ENCODE results near the gene IRAK1. TPM values are rescaled to one million over a fixed set of nuclear protein-coding genes. Genes with fewer than 3 reads are reported as not detected.

Gene IRAK1
- 187 to 237 TPM (median 225 TPM) in 5 replicates for total RNA-seq (2022; extraction: Qiagen RNA extraction; ENCODE audit: low read depth)

DNA sequence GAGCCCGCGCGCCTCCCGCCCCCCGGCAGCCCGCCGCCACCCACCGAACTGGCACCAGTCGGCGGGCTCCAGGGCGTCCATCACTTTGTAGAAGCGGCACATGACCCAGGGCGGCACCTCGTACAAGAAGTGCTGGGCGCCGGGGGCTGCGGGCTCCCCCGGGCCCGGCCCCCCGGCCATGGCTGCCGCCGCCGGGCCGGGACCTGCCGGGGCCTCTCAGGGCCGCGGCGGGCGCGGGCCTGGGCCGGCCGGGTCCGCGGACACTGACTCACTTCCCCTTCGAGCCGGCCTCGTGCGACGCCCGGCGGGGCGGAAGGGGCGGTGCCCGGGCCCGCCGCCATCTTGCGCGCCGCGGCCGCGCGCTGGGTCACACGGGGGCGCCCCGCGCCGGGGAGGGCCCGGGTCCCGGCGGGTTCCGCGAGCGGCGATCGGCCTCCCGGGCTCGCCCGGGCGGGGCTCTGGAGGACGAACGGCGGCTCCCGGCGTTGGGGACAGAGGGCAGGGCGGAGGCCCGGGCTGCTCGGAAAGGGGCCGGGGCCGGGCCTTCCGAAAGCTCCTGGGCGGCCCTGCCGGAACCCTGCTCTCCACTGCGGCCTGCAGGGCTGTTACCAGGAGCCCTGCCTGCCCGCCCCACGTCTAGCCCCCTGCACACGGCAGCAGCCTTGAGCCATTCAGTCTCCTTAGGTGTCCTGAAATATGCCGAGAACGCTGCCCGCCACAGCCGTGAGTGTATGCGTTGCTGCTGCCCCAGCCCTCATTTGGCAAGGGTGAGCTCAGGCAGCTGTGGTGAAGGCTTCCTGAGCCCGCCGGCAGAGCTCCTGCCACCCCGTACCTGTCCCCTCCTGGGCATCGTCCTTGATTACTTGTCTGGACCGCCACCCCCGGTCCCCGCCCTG lies at the start of gene IRAK1:
Gene IRAK1, minus strand, starts transcription at position 270 of the 896 bp plus-strand sequence. Its CDS starts 90 bp downstream, at position 180.

DNA sequence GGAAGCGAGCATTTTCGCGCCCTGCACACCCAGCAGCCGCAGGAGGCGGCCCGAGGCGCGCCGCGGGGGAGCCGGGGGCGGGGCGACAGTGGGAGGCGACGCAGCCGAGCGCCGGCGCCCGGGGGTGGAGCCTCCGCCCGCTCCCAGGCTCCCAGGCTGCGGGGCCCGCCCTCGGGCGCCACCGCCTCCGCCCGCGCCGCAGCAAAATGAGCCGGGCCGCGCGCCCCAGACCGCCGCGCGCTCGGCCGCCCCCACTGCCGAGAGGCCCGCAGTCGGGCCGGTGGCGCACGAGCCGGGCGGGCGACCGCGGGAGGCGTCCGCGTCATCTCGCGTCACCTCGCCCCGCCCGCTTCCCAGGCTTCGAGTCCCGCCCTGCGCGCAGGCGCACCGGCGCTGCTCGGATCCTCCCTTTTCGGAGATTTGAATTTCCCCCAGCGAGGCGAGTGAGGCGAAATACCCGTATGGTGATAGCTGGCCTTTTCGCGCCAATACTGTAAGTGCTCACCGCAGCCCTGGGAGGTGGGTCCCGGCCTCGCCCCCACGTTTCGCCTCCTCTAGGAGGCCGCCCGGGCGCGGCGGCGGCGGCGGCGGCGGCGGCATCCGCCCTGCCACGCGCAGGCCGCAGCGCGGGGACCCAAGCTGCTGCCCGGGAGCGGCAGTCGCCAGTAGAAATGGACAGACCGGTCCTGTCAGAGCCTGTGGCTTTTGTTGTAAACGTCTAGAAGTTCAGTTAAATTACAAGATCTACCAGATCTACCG lies 47.2 kb downstream of the IRAK1 start, which contains the start of gene TMEM187:
Gene TMEM187, plus strand, starts transcription at position 387 of the 759 bp plus-strand sequence. CDS start 9,309 bp downstream, outside the sequence.

DNA sequence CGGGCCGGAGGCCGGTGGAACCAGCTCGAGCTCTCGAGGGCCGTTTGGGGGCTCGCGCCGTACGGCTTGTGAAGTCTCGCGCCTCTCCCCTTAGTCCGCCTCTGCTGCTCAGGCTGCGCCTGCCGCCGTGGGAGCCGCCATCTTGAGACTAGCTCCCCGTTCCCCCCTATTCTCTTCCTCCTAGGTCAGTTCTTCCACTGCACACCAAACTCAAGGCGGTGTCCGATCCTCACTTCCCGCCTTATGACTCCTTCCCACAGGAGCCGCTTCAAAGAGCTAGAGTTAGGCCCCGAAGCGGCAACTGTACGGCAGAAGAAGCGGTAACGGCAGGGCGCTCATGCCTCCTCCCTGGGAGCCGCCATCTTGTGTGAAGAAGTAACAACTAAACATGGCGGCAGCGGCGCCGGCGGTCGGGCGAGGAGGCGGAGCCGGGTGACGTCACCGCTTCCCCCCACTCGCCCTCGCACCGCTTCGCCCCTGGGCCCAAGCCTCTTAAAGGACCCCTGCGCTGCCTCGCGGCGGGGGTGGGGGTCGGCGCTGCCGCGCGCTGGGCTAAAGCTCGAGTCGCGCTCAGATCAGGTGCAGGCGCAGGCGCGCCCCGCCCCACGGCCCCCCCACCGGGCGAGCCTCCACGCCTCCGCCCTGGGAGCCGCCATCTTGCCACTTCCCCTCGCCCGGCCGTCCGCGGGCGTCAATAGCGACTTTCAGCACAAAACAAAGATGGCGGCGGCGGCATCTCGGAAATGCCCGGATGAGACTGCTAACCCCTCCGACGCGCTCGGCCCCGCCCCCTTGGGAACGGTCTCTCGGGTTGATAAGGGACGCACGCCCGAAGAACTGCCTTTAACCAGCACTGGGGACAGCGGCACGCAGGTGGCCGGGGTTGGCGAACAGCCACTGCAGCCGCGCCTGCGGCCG lies 48.0 kb downstream of the IRAK1 start, which contains the start of gene HCFC1:
Gene HCFC1, minus strand, starts transcription at position 369 of the 918 bp plus-strand sequence. CDS start 978 bp downstream, outside the sequence.

Other genes with a start within 250 kb of the IRAK1 start
- gene SRPK3, start 238.9 kb downstream of the IRAK1 start, total RNA-seq (2022; extraction: Qiagen RNA extraction; ENCODE audit: low read depth): 0.02 to 0.05 TPM (median 0.02 TPM) in 3 of 5 replicates, not detected in the others
- gene IDH3G, start 225.5 kb downstream of the IRAK1 start, total RNA-seq (2022; extraction: Qiagen RNA extraction; ENCODE audit: low read depth): 55.4 to 64.5 TPM (median 62.6 TPM) in 5 replicates
- gene SSR4, start 225.2 kb downstream of the IRAK1 start, total RNA-seq (2022; extraction: Qiagen RNA extraction; ENCODE audit: low read depth): 358 to 451 TPM (median 405 TPM) in 5 replicates
- 2.8 to 3.8 TPM (median 3.1 TPM) in 5 replicates for gene PDZD4, start 189.4 kb downstream of the IRAK1 start, total RNA-seq (2022; extraction: Qiagen RNA extraction; ENCODE audit: low read depth)
- 18.0 to 23.1 TPM (median 20.8 TPM) in 5 replicates for gene L1CAM, start 133.7 kb downstream of the IRAK1 start, total RNA-seq (2022; extraction: Qiagen RNA extraction; ENCODE audit: low read depth)
- gene AVPR2, start 115.2 kb downstream of the IRAK1 start, total RNA-seq (2022; extraction: Qiagen RNA extraction; ENCODE audit: low read depth): 0.09 to 0.13 TPM in 2 of 5 replicates, not detected in the others
- 1.2 to 1.6 TPM (median 1.4 TPM) in 5 replicates for gene ARHGAP4, start 93.6 kb downstream of the IRAK1 start, total RNA-seq (2022; extraction: Qiagen RNA extraction; ENCODE audit: low read depth)
- 211 to 249 TPM (median 229 TPM) in 5 replicates for gene NAA10, start 84.9 kb downstream of the IRAK1 start, total RNA-seq (2022; extraction: Qiagen RNA extraction; ENCODE audit: low read depth)
- gene RENBP, start 75.3 kb downstream of the IRAK1 start, total RNA-seq (2022; extraction: Qiagen RNA extraction; ENCODE audit: low read depth): 0.07 to 0.13 TPM in 2 of 5 replicates, not detected in the others
- 32.5 to 43.2 TPM (median 41.6 TPM) in 5 replicates for gene HCFC1, start 48.1 kb downstream of the IRAK1 start, total RNA-seq (2022; extraction: Qiagen RNA extraction; ENCODE audit: low read depth)
- 4.4 to 7.5 TPM (median 5.6 TPM) in 5 replicates for gene TMEM187, start 47.1 kb downstream of the IRAK1 start, total RNA-seq (2022; extraction: Qiagen RNA extraction; ENCODE audit: low read depth)
- 16.0 to 22.8 TPM (median 19.3 TPM) in 5 replicates for gene MECP2, start 77.8 kb upstream of the IRAK1 start, total RNA-seq (2022; extraction: Qiagen RNA extraction; ENCODE audit: low read depth)
- not detected in 5 replicates for gene OPN1LW, start 124.3 kb upstream of the IRAK1 start, total RNA-seq (2022; extraction: Qiagen RNA extraction; ENCODE audit: low read depth)
- gene OPN1MW, start 162.7 kb upstream of the IRAK1 start, total RNA-seq (2022; extraction: Qiagen RNA extraction; ENCODE audit: low read depth): not detected in 5 replicates
- not detected in 5 replicates for gene OPN1MW2, start 199.9 kb upstream of the IRAK1 start, total RNA-seq (2022; extraction: Qiagen RNA extraction; ENCODE audit: low read depth)
- gene OPN1MW3, start 237.7 kb upstream of the IRAK1 start, total RNA-seq (2022; extraction: Qiagen RNA extraction; ENCODE audit: low read depth): not detected in 5 replicates